HG02678 (cell line): Measurements from ENCODE around the gene BAG3.
A peak's percentile ranks its signal among the peaks of the same experiment; 100 is the strongest.
"Not testable (repeated sequence)": the region's sequence is repeated elsewhere in the genome, so short reads cannot be mapped to it uniquely, and the experiment has no call there.

Source experiments
- ATAC-seq: cut with Tn5 transposase; IDR thresholded peaks from one replicate; pipeline ENCODE4 v1.9.1; 2021; ENCODE audit warnings: mild to moderate bottlenecking, moderate library complexity; ENCODE audit not compliant: unreplicated experiment

Gene BAG3

DNA sequence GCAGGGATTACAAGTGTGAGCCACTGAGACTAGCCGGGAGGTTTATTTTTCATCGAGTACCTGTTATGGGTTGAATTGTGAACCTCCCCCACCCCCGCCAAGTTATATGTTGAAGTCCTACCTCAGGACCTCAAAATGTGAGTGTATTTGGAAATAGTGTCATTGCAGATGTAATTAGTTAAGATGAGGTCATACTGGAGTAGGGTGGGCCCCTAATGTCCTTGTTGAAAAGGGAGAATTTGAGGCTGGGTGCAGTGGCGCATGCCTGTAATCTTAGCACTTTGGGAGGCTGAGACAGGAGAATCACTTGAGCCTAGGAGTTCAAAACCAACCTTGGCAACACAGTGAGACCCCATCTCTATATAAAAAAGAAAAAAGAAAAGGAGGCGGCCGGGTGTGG, 10.8 kb upstream of the BAG3 start:
- ATAC-seq, result no peak

DNA sequence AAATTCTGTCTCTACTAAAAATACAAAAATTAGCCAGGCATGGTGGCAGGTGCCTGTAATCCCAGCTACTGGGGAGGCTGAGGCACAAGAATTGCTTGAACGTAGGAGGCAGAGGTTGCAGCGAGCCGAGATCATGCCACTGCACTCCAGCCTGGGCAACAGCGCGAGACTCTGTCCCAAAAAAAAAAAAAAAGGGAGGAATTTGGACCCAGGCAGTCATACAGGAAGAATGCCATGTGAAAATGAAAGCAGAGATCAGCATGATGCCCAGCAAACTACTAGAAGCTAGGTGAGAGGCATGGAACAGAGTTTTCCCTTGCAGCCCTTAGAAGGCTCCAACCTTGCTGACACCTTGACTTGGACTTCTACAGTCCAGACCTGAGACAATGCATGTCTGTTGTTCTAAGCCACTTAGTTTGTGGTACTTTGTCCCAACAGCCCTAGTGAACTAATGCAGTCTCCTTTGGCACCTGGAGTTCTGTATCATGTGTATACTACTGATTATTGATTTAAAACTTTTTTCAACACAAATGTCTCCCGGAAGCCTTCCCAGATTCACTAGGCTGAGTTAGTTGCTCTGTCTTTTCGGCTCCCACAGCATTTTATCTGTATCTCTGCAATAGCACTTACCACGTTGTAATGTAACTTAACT, 10.2 kb upstream of the BAG3 start:
- no peak for ATAC-seq

DNA sequence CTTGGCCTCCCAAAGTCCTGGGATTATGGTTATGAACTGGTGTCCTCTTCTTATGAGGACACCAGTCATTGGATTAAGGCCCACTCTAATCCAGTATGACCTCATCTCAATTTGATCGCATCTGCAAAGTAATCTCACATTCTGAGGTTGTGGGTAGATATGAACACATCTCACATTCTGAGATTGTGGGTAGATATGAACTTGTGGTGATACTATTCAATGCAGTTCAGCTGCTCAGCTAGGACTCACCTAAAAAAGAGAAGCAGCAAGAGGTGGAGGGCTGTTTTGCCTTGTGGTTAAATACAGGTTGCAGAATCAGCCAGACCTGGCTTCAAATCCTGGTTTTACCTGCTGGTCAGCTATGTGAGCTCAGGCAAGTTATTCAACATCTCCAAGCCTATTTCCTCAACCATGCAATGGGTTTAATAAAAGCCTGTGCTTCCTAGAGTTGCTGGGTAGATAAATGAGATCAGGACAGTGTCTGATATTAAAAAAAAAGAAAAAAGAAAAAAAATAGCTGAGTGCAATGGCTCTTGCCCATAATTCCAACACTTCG, 8.5 kb upstream of the BAG3 start:
- ATAC-seq, result no peak

DNA sequence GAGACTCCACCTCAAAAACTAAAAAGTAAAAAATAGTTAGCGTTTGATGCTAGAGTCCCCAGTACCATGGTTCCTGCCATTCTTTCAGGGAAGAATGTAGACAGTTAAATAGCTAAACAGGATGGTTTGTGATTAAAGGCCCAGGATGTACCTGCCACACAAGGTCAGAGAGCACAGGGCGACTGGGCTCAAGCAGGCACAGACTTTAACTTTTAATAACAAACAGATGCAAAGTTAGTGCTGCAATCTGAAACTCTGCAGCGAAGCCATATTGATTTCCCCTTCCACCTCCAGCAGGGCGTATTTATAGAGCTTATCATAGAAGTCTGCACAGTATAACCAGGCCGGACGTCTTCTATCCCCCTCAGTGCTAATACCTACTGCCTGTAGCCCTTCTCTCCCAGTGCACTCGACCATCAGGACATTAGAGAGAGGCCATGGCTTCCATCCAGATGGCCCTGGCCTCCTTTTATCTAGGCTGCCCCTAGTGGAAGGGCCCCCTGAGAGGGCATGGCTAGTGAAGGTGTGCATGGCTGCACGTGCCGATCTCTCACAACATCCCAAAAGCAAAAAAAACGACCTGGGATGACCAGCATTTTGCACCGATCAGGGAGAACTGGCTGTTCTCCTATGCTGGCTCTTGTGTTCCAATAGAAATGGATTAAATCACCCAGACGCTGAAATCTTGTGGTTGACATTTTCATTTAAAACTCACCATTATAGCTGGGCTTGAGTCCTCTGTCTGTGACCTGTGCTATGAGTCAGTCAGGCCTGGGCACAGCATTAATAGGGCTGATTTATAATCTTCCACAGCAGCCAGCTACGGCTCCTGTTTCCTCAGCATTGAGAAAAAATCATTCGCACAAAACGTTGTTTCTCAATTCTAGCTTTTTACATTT, 7.6 kb upstream of the BAG3 start:
- no peak for ATAC-seq

DNA sequence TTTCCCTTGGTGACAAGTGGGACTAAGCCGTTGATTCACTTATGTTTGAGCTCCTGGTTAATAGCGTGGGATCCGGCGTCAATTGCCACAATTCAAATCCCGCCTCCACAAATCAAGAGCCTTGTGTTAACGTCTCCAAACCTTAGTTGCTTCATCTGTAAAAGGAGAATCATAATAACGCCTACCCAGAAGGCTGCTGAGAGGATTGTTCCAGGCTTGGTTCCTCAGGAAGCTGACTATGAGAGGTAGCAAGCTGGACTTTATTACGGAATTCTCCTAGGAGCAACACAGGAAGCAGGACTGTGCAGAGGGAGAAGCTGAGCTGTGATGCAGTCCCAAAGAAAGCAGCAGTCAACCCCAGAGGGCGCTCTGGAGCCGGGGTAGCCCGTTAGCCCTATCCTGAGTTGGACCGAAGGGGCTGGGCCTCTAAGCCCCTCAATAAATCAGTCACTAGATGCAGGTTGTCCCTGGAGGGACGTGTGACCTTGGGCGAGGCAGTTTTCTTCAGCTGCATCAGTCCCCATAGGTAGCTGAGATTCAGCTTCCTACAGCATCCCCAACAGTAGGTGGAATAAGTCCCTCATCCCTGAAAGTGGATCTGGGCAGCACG, 6.9 kb upstream of the BAG3 start:
- no peak for ATAC-seq

DNA sequence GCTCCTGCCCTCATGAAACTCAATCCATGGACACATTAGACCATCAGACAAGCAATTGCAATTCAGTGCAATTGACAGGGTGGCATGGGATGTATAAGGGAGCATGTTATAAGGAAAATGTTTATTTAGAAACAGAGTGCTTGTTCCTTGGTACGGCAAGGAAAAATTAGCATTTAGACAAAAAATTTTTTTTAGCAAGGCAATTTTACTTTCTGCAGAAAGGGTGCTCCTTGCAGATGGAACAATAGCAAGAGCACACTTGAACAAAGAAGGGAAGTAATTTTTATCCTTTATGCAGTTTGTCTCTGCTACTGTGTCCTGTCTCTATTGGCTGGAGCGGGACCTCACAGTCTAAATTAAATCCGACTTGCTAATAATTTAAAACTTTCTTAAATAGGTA, 6.2 kb upstream of the BAG3 start:
- no peak for ATAC-seq

DNA sequence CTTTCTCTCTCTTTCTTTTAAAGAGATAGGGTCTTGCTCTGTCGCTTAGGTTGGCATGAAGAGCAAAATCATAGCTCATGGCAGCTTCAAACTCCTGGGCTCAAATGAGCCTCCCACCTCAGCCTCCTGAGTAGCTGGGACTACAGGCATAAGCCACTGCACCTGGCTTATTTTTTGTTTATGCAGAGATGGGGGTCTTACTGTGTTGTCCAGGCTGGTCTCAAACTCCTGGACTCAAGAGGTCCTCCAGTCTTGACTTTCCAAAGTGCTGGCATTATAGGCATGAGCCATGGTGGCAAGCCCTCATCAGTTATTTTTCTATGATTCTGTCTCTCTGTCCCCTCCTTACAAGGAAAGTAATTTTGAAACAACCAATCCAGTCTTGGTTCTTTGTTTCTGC, 1.1 kb upstream of the BAG3 start:
- no peak for ATAC-seq

DNA sequence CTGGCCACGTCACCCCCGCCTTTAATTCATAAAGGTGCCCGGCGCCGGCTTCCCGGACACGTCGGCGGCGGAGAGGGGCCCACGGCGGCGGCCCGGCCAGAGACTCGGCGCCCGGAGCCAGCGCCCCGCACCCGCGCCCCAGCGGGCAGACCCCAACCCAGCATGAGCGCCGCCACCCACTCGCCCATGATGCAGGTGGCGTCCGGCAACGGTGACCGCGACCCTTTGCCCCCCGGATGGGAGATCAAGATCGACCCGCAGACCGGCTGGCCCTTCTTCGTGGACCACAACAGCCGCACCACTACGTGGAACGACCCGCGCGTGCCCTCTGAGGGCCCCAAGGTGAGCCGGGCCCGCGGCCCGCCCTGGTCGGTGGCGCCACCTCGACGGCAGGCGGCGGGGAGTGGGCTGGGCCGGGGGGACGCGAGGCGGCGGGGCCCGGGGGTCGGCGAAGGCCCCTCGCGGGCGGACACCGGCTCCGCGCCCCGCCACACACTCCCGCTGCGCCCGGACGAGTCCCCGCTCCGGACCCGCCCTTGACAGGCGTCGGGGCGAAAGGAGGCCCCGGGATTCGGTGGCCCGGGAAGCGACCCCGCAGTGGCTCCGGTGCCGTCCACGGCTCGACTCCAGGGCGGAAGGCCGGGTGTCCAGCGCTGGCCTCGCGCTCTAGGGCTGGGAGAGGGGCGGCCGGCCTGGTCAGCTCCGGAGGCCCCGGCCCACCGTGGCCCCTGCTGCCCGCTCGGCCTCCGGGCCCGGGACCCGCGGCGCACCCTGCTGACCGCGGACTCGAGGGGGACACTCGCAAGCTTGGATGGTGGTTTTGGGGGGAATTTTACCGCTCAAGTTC, 557 bp downstream of the BAG3 start:
- peak; percentile 6 for ATAC-seq

DNA sequence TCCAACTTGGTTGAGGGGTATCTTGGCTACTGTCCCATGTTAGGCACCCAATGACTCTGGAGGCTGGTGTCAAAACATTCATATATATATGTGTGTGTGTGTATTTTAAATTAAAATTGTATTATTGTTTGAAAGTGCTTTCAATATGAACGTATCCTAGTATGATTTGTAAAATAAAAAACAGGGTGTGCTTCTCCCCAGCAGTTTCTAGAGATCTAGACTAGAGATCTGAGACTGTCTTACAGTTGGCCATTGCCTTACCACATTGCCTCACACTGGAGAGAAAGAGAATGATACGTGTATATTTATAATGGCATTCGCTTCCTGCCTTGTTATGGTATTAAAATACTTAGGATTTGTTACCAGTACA, 1.2 kb downstream of the BAG3 start:
- ATAC-seq, result no peak

DNA sequence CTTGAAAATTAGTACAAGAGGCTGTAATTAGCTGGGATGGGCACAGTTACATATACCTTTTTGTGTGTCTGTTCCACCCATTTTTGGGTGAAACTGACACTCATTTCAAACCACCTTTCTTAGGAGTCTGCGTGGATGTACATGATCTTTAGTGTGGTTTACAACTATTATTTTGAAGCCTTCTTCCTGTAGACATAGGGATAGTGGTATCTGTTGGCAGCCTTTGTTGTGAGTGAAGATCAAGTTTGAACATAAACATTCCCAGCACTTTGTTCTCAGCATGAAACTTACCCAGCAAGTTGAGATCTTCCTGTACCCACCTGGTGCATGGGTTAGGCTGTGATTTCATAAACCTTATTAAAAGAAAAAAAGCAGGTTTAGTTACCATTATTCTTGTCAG, 2.0 kb downstream of the BAG3 start:
- ATAC-seq, result no peak

DNA sequence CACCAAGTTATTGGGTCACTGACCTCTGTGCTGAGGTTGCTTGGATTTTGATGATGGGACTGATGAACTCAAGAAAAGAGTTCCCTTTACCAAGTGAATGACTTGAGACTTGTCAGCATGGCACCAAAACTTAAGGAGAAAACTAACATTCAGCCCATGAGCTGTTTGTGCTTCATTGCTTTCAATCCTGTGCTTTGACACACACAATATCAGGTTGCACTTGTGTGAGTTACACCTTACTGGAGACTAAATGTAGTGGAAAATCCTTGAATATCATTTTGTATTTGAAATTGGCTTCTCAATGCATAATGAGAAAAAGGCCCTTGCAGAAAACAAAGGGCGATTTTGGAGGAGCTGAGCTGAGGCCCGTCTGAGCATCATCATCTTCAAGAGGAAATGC, 2.7 kb downstream of the BAG3 start:
- no peak for ATAC-seq

DNA sequence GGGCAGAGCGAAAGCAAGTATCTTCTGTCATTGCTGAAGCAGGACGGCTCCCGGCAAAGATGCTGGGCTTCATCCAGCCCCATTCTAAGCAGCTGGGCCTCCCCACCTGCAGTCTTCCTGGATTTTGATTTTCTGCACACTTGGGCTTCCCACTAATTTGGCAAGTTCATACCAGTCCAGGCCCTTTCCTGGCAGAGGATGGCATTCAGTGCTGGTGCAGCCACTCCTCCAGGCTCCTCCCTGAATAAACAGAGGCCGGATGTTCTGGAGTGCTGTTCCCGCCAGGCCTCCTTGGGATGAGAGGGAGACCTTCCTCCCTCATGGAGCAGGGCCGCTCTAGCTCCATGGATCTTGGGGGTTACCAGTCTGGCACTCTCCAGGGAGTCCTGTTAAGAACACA, 3.4 kb downstream of the BAG3 start:
- no peak for ATAC-seq

DNA sequence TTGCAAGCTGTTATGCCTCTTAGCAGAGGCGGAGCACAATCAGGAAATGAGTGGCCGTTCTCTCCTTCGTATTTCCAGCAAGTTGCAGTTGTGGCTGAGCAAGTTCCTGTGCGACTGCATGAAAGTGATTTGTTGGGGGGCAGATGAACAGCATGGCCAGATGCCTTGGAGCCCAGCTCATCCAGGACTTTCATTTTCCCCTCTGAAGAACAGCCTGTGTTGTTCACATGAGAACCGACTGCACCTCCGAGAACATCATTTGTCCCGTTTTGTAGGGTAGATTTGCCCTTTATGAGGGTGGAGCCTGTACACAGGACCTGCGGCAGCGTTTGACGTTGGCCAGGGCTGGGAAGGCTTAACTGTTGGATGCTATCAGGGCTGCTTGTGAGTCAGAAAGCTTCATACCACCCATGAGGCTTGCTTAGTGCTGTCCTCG, 4.4 kb downstream of the BAG3 start:
- no peak for ATAC-seq

DNA sequence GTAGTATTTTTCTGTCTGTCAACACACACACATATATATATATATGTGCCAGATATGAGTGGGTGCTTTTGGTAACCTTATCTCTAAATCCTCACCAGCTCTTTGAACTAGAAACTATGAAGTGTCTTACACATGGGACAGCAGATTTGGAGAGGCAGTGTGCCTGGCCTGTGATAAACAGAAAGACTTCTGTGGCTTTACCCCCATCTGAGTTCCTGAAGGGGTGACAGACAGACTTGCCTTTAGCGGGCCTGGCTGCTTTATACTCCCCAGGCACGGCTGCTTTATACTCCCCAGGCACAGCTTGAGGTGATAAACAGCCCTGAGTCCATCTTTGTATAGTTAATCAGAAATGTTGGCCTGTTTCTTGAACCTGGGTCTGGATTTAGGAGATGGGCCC, 5.6 kb downstream of the BAG3 start:
- no peak for ATAC-seq

DNA sequence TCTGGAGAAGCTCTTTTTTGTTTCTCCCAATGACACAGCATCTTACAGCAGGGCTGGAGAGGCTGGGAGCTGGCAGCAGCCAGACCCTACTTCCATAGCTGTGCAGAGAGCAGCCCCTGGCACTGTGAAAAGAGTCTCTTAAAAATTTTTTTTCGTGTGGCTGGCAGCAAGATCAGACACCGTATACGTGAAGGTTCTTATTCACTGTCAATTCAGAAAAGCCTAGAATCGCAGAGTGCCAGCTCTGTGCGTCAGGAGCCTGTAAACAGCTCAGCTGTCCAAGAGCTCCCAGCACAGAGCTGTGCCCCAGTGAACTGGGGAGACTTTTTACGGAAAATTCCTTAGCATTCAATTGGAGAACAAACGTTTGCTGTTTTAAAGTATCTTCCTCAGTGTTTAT, 6.5 kb downstream of the BAG3 start:
- ATAC-seq, result no peak

DNA sequence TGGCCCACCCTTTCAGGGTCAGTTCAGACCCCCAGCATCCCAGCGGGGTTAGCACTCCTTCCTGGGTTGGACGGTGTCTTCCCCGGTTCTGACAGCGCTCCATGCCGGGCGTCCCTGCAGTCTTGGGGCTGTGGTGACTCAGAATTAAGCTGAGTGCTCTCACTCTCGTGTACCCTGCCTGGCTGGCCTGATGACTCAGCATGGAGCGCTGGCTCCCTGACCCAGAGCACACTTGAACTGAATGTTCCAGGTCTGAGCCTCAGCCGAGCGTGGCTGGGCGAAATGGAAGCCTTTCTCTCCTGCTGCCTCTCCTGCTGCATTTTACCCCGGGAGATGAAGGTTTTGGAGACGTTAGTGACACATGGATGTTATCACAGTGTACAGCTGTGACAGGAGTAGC, 7.1 kb downstream of the BAG3 start:
- ATAC-seq, result no peak

DNA sequence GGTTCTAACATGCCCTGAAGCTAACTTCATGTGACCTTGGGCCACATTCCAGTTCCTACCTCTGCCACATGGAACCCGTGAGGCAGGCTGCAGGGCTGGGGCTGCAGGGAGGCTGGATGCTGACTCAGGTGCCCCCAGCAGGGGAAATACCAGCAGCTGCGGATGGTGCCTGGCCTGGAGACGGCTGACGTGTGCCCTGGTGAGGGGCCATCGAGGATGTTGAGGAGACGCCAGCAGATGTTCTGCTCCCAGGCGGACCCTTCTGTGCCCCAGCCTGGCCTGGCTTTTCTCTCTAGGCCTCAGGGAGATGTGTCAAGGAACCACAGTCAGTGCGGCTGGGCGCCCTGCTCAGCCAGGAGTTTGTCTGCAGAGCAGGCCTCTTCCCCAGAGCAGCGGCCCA, 8.8 kb downstream of the BAG3 start:
- no peak for ATAC-seq

DNA sequence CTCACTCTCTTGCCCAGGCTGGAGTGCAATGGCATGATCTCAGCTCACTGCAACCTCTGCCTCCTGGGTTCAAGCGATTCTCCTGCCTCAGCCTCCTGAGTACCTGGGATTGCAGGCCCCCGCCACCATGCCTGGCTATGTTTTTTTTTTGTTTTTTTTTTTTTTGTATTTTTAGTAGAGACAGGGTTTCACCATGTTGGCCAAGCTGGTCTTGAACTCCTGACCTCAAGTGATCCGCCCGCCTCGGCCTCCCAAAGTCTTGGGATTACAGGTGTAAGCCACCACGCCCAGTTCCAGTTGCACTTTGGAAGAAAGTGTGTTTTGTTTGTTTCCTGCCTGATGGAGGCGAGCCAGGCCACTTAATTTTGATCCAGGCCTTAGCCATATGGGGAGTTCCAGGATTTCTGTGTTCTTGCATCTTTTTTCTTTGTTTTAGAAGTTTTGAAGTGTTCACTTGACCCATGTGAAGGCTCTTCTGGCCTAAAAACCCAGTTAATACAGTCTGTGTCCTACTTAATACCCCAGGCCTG, 11.0 kb downstream of the BAG3 start:
- ATAC-seq, result not testable (repeated sequence)

DNA sequence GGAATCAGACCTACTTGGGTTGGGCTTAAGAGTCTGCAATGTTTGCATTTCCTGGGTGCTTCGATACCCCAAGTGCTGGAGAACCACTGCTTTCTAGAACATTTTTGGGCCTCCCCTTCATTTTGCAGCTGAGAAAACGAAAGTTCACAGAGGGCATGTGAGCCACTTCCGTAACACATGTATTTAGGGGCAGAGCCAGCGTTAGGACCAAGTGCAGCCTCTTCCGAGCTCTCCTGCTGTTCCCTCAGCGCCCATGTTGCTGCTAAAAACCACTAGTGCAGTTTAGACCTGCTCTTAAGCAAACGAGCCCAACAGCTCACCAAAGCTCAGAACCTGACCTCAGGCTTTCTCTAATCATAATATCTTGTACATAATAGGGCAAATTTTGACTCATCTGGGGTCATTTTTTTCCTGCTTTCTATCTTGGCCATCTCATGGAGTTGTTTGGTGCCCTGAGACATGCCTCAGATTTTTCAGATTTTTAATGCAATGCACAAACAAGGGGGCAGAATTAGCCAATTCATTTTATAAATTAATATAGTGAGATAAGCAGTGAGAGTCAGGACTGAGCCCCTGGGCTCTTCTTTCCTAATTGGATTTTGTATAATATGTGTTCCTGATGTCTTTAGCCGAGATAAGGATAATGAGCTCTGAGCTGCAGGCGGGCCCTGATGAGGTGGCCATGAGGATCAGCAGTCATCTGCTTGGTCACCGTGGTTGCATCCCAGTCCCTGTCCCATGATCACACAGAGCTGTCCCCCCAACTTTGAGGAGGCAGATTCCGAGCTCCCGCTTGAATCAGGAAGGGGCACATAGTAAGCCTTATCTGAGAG, 12.9 kb downstream of the BAG3 start:
- no peak for ATAC-seq
